Heart left ventricle (tissue), 16 donors: ENCODE measurements around the gene TGIF1. TPM values are rescaled to one million over a fixed set of nuclear protein-coding genes. Genes with fewer than 3 reads are reported as not detected.

Experiments
- ATAC-seq, 4 donors: fragments of 200-7000 bp; cut with Tn5 transposase; one replicate each; pipeline ENCODE4 v1.9.1; 2020 to 2022; ENCODE audit warnings: moderate library complexity in 4 of 4, mild to moderate bottlenecking in 3 of 4, moderate number of reproducible peaks in 1 of 4
- DNase-seq, 5 donors: peaks; one replicate each; pipeline ENCODE4 v3.0.0-alpha.2; 2020
- H3K27ac ChIP-seq, 12 donors: fragments of 200-600 bp; sonication (generic) in 4 of 12; one replicate each; pipeline versions ENCODE4 v1.5.0 to v1.8.0; 2016 to 2022; ENCODE audit warnings: mild to moderate bottlenecking in 2 of 12
- H3K27me3 ChIP-seq, 9 donors: fragments of 200-600 bp; sonication (generic) in 2 of 9; one replicate each; pipeline versions ENCODE4 v1.5.1 to v1.8.0; 2016 to 2022; ENCODE audit warnings: mild to moderate bottlenecking in 3 of 9
- H3K36me3 ChIP-seq, 9 donors: fragments of 200-600 bp; sonication (generic) in 2 of 9; one replicate each; pipeline versions ENCODE4 v1.5.0 to v1.8.0; 2018 to 2022; ENCODE audit warnings: mild to moderate bottlenecking in 2 of 9
- H3K4me1 ChIP-seq, 12 donors: fragments of 200-600 bp; sonication (generic) in 4 of 12; one replicate each; pipeline versions ENCODE4 v1.5.0 to v1.8.0; 2016 to 2022; ENCODE audit warnings: mild to moderate bottlenecking in 3 of 12
- H3K4me3 ChIP-seq, 12 donors: fragments of 200-600 bp; sonication (generic) in 4 of 12; one replicate each; pipeline versions ENCODE4 v1.5.0 to v1.8.0; 2017 to 2022; ENCODE audit warnings: mild to moderate bottlenecking in 9 of 12, moderate library complexity in 4 of 12
- H3K9me3 ChIP-seq, 12 donors: fragments of 200-600 bp; sonication (generic) in 4 of 12; one replicate each; pipeline versions ENCODE4 v1.5.0 to v1.8.0; 2016 to 2022; ENCODE audit warnings: mild to moderate bottlenecking in 1 of 12
- POLR2A ChIP-seq, 2 donors: fragments of 450-650 bp; IDR thresholded peaks; one replicate each; pipeline ENCODE4 v1.6.1; 2017; ENCODE audit warnings: antibody characterized with exemption in 2 of 2, mild to moderate bottlenecking in 2 of 2, moderate library complexity in 2 of 2
- WGBS, 4 donors: extraction: QIAGEN DNeasy Blood & Tissue Kit in 2 of 4; methylation state at CpG; one replicate each; pipeline versions ENCODE4 v1.1.5 to v1.1.7; 2013 to 2018; 5-methylcytosine and 5-hydroxymethylcytosine counted together
- intact Hi-C, 10 donors: fragments of 100-400 bp; cut with DNase I; formaldehyde crosslinking; loops; one replicate each; pipeline versions ENCODE4 v1.11.1 to v1.14.2; 2022
- polyA plus RNA-seq, 2 donors: library from polyadenylated mRNA; stranded (reverse); fragments of 200-250 nt; gene quantifications; one replicate each; pipeline ENCODE4 v1.2.3, GENCODE V29; 2013
- total RNA-seq, 9 donors: library from RNA; depleted of rRNA in 2 of 9; stranded (reverse); fragments of >200 nt in 2 of 9; fragmentation: NEBNext Ultra II Directional in 3 of 9; extraction: Animal tissue kit (Norgen Biotek cat#: 25700) in 3 of 9; gene quantifications; one replicate each; pipeline versions ENCODE4 v1.1.0 to v1.2.4, GENCODE V29; 2016 to 2023
- TF ChIP-seq, protein P1 (sequence below), 12 donors: fragments of 200-600 bp; sonication (generic) in 4 of 12; IDR thresholded peaks; one replicate each; pipeline versions ENCODE4 v1.5.0 to v1.8.0; 2018 to 2022; ENCODE audit warnings: antibody characterized with exemption in 12 of 12, mild to moderate bottlenecking in 5 of 12
- donor health status: ischemic (EF 13 %, LVEDD 7.1; RV severe dilation, severe dysfunction).
- donor health status: healthy with polysubstance abuse.
- donor health status: DM: no; HTN: yes; CAD: no.
- donor health status: DM: no; HTN: no; CAD: no.
- donor health status: ischemic (EF 25% LVEDD 6.9; RV normal size, moderate dysfunction).
- donor health status: ischemic (EF 25% LVEDD 5.7; RV mildly dilated, moderate dysfunction).
- donor health status: healthy.
- donor health status: DM: yes; HTN: yes; CAD: no.
- donor health status: ischemic (EF 35%, LVEDD 5.7; RV mildly dilated, moderate dysfunction).
- donor health status: nonischemic (EF 11% LVEDD 7.7; RV severe dilation, severe dysfunction).
- donor health status: DM: yes; HTN: yes; CAD: no.
- donor health status: PGD.
- donor health status: ischemic (EF 29% LVEDD 5.4; RV normal size, mild dysfunction).
- donor health status: nonischemic (EF 23%, LVEDD 6.1; RV moderate dilation, normal function).

TGIF1 gene
- total and polyA plus RNA-seq, 11 donors, result 5.0 to 37.5 (median 15.4) TPM

DNA sequence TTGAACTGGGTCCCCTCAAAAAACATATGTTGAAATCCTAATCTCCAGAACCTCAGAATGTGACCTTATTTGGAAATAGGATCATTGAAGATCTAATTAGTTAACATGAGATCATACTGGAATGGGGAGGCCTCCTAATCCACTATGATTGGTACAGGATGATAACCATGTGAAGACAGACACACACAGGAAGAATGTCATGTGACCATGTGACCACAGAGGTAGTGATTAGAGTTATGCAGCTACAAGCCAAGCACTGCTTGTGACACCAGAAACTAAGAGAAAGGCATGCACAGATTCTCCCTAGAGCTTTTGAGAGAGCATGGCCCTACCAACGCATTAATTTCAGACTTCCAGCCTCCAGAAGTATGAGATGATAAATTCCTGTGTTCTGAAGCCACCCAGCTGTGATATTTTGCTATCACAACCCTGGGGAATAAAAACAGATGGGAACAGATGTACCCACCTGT is 47.0 kb upstream of the TGIF1 start:
- ATAC-seq, result peak in 1 of 4 donors; percentile 28
- TF ChIP-seq, protein P1, sequence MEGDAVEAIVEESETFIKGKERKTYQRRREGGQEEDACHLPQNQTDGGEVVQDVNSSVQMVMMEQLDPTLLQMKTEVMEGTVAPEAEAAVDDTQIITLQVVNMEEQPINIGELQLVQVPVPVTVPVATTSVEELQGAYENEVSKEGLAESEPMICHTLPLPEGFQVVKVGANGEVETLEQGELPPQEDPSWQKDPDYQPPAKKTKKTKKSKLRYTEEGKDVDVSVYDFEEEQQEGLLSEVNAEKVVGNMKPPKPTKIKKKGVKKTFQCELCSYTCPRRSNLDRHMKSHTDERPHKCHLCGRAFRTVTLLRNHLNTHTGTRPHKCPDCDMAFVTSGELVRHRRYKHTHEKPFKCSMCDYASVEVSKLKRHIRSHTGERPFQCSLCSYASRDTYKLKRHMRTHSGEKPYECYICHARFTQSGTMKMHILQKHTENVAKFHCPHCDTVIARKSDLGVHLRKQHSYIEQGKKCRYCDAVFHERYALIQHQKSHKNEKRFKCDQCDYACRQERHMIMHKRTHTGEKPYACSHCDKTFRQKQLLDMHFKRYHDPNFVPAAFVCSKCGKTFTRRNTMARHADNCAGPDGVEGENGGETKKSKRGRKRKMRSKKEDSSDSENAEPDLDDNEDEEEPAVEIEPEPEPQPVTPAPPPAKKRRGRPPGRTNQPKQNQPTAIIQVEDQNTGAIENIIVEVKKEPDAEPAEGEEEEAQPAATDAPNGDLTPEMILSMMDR (IDR thresholded peaks at IDR 0.05), result no peak
- no peak for TF ChIP-seq POLR2A (IDR thresholded peaks at IDR 0.05)
- DNase-seq, result no peak
- intact Hi-C loops, result no loop called here
- 57 to 81% (median 65%) methylated on average over 1 of the region's 1 CpG for WGBS, 4 donors
- Histone ChIP-seq H3K27ac (no peak overlapping the region), H3K4me3 (no peak overlapping the region), H3K36me3 (no peaks in the 10 kb centered on the region), H3K27me3 (no peaks in the 10 kb centered on the region), H3K9me3 (peaks cover 0 to 22% (median 0%) of the 10 kb centered on the region in 12 donors), H3K4me1 (no peaks in the 10 kb centered on the region)

DNA sequence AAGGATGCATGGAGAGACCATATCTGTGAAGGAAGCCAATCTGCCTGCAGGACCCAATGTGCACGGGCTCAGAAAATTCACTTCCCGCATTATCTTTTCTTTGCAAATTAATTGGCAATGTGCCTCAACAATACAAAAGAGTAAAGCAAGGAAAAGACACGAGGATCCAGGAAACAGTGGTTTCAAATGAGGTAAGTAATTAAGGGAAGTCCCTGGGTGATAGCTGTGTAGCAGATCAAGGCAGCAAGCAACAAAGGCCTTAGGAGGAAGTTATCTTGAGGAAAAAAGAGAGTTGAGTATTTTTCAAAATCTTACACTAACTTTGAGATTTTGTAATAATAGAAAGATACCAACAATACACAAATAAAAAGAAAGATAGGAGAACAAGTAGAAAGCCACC is 44.3 kb upstream of the TGIF1 start:
- Histone ChIP-seq H3K9me3 (peaks cover 0 to 19% (median 0%) of the 10 kb centered on the region in 12 donors), H3K27me3 (no peaks in the 10 kb centered on the region), H3K4me1 (no peaks in the 10 kb centered on the region), H3K4me3 (no peak overlapping the region), H3K36me3 (no peaks in the 10 kb centered on the region), H3K27ac (no peak overlapping the region)
- TF ChIP-seq, protein P1 (IDR thresholded peaks at IDR 0.05), result no peak
- TF ChIP-seq POLR2A (IDR thresholded peaks at IDR 0.05), result no peak
- intact Hi-C loops, result no loop called here
- WGBS, 4 donors, result 23 to 32% (median 29%) methylated on average over 3 of the region's 3 CpGs
- ATAC-seq (no peak), DNase-seq (no peak)

DNA sequence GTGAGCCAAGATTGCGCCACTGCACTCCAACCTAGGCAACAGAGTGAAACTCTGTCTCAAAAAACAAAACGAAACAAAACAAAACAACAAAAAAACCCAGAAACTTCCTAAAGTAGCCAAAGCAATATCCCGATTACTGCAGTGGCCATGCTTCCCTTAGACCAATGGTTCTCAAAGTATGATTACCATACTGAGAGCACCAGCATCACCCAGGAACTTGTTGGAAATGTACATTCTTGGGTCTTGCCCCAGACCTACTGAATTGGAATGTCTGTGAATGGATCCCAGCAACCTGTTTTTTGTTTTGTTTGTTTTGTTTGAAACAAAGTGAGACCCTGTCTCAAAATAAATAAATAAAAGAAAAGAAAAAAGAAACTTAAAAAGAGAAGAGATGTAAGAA is 41.9 kb upstream of the TGIF1 start:
- Histone ChIP-seq H3K27me3 (peaks cover 0 to 15% (median 0%) of the 10 kb centered on the region in 9 donors), H3K36me3 (no peaks in the 10 kb centered on the region), H3K9me3 (peaks cover 0 to 15% (median 0%) of the 10 kb centered on the region in 12 donors), H3K4me3 (no peak overlapping the region), H3K4me1 (peaks cover 0 to 6% (median 0%) of the 10 kb centered on the region in 12 donors), H3K27ac (no peak overlapping the region)
- intact Hi-C loops, result no loop called here
- WGBS, 4 donors, result 94 to 96% (median 95%) methylated on average over 3 of the region's 3 CpGs
- TF ChIP-seq, protein P1 (IDR thresholded peaks at IDR 0.05), result no peak
- no peak for ATAC-seq
- no peak for DNase-seq

DNA sequence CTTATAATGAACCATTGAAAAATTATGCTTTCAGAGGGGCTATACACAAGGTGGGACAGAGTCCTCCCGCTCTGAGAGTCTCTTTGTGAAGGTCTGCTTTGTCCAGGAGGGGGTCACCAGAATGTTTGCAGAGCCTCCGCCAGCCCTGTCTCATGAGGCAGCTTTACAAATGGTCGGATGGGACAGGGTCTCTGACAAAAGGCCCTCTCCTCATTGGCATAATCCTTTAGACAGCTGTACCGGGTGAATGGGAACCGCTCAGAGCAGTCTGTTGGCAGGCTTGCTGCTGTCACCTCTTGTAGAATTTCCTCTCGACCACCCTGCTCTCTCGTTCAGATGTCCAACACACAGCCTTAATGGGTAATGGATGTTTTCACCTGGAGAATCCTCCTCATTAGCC is 40.2 kb upstream of the TGIF1 start:
- TF ChIP-seq, protein P1 (IDR thresholded peaks at IDR 0.05), result no peak
- no peak for TF ChIP-seq POLR2A (IDR thresholded peaks at IDR 0.05)
- no peak overlapping the region for H3K27ac ChIP-seq
- ATAC-seq (no peak), DNase-seq (no peak)
- H3K4me1 ChIP-seq, result peaks cover 0 to 6% (median 0%) of the 10 kb centered on the region in 12 donors
- H3K4me3 ChIP-seq, result no peak overlapping the region
- H3K27me3 ChIP-seq, result peaks cover 0 to 15% (median 0%) of the 10 kb centered on the region in 9 donors
- intact Hi-C loops, result no loop called here
- H3K9me3 ChIP-seq, result peaks cover 0 to 11% (median under 1%) of the 10 kb centered on the region in 12 donors
- H3K36me3 ChIP-seq, result no peaks in the 10 kb centered on the region
- WGBS, 4 donors, result 81 to 87% (median 83%) methylated on average over 7 of the region's 7 CpGs
